Activated T-cell treated with anti-CD3 and anti-CD28 coated beads, Interleukin-2, amount 50 U/mL, for 48 hours (primary cell): Measurements from ENCODE around the gene HOXA10.

Experiments used
- DNase-seq, 2 experiments: peaks; one replicate each; pipeline ENCODE4 v3.0.0-alpha.2; 2020

Gene HOXA10

DNA sequence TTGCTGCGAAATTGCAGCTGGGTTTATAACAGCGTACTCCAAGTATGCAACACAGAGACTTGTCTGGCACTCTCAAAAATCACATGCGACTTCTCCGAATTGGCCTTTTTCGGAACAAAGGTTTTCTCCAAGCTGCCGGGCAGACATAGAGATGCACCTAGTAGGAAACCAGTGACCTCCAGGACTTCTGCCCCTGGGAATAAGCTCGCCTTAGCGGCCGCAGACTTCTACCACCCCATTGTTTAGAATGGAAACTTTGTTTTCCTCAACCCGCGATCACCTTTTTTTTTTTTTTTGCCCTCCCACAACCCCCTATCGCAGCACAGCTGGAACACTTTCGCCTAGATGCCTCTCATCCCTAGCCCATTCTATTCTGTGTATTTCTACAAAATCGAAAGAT is 4.9 kb upstream of the HOXA10 start:
- DNase-seq, result no peak

DNA sequence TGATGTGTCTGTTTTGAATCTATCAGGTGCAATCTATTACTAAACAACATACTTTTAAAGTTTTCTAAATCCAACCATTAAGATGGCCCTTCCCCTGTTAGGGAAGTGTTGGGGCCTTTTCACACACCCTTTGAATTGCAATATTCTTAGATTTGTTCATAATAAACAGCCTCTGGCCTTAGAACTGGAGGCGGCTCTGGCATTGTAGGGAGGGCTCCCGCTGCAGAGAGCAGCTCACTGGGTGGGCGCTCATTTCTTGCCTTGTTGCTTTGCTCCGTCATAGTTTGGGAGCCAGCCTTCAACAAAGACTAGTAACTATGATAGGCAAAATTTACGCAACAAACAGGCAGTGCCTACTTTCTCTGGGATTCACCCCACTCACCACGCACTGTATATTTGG is 4.2 kb upstream of the HOXA10 start:
- no peak for DNase-seq

DNA sequence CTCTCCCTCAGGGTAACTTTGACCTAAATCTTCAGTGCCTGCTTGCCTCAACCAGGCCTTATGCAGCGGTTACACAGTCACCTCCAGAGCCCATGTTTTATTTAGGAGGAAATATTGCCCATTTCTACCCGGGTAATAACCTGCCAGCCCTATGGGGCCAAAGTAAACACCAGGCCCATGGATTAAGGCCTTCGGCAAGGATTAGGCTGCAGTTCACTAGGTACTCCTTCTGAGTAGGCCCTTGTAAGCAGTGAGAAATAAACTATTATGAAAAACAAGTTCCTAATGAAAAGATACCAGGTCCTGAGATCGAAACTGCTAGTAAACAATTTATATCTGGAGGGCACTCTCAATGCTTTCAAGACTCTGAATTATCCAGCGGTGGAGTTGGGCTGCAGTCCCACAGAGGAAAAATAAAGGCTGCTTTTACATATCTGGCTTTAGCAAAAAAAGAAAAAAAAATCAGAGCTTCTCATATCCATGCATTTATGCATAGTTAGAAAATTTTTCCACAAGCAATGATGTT is 3.7 kb upstream of the HOXA10 start:
- DNase-seq, result no peak

DNA sequence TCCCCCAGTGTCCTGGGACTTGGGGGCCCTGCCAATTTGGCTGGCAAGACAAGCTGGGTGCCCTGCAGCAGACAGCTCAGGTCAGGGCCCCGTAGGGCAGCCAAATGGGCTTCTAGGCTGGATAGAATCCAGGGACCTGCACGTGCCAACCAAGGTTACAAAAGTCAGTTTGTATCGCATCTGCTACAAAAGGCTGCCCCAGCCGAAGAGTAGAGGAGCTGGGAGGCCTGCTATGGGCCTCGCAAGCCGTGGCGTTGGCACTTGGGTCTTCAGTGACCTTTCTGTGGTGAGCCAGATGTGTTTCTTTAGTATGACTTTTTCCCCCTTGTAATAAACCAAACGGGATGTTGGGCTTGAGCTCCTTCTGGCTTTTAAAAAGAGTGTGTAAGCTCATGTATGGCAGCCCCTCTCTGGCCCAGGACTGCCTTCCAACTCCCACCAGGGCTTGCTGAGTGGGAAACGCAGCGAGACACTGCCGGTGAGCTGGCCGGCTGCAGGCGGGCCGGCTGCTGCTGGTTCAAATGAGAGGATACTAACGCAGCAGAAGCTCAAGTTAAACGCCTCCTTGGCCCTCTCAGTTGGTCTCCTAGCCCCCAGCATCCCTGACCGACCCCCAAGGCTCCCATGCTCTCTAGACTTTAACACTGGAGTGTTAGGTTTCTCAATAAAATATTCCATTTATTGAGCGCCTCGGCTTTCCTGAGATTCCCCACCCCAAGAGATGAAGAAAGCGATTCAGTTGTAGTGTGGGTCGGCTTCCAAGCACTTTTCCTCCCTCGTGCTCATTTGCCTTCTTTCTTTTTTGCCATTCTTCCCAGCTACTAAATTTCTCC is 3.1 kb upstream of the HOXA10 start:
- peak; percentile 11 to 13 for DNase-seq

DNA sequence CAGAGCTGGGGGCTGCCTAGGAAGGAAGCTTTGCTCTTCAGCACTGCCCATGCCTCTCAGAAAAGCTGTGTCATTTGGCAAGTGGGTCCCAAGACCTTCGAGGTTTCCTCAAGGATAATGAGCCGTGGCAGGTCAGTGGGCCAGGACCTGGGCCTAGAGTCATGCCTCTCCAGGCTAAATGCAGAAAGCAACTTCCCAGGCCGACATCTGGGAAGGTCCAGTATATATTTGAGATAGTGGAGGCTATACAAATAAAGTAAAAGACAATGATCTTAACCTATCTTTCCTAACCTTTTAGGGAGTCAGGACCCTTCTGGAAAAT is 2.4 kb upstream of the HOXA10 start:
- peak in 1 of 2 experiments; percentile 13 for DNase-seq

DNA sequence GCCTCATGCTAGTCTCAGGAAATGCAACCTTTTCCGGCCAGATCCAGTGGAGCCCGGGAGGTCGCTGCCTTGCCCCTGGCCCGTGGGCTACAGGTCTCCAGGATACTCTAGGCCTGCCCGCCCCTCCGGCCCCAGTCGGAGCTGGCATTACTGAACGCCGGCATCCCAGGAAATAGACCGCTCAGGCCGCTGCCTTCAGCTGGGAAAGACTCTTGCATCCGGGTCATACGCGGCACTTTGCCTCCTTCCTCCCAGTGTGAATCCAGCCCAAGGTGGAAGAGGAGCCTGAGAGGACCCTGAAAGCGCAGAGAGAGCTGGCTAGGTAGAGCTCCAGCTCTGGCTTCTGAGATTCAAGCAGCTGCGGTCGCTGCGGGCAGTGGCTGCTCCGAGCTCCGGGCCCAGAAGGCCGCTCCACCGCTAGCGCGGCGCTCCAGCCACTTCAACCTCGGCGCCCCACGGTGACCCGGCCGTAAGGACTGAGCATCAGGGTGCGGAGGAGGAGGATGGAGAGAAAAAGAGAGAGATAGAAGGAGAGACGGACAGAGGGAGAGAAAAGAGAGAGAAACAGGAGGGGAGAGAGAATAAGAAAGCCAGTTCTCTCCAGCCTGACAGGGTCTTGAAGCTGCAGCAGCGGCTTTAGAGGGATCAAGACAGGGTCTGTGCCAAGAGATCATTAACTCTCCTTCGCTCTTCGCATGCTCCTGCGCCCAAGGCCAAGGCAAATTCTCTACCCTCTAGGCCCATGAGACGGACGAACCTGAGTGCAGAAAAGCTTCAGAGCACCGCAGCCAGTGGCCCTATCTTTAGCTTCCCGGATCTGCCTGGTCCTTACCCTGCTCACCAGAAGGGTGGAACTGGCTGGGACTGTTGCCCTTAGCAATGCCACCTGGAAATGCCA is 1.8 kb upstream of the HOXA10 start:
- DNase-seq, result peak in 1 of 2 experiments; percentile 14

DNA sequence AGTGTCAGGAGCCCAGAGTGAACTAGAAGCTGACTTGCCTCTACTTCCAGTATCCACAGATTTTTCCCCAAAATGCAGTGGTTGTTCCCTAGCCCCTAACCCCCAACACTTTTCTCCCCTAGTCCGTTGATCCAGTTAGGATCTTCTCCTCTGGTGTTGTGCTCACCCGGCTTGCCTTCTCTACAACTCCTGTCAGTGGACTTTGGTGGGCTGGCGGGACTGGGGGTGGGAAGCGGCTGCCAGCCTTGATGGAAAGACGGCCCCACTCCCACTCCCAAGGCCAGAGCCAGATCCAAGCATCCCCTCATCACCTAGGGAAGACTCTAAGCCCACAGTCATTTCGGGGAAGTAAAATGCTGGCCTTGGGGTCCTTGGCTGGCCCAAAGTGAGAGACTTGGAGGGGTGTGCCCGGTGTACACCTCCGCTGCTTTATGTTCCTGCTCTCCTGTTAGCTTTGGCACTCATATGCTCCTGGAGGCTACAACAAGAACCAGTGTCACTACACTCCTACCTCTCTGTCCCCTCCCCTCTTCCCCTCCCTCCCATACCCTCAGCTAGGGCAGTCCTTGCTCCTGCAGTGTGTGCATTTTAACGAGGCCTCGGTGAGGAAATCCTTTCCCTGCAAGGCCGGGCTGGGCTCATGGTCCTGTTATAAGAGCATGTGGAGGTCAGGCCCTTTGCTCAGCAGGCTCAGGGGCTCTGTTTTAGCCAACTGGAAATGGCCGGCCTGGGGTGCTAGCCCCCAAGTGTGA is 930 bp upstream of the HOXA10 start:
- peak in 1 of 2 experiments; percentile 17 for DNase-seq

DNA sequence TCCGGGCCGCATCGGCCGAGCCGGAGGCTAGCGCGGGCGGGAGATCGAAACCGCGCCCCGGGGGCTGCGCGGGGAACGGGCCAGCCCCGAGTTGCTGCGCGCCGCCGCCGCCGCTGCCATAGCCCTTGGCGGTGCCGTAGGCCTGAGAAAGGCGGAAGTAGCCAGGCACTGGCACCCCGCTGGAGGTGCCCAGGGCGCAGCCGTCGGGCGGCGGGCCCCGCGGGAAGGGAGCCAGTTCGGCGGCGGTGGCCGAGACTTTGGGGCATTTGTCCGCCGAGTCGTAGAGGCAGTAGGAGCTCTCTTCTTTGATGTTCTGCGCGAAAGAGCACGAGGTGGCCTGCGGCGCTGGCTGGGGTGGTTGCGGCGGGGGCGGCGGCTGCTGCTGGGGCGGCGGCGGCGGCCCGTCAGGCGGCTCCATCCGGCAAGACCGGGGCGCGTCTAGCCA is 587 bp downstream of the HOXA10 start:
- peak; percentile 45 to 55 for DNase-seq

DNA sequence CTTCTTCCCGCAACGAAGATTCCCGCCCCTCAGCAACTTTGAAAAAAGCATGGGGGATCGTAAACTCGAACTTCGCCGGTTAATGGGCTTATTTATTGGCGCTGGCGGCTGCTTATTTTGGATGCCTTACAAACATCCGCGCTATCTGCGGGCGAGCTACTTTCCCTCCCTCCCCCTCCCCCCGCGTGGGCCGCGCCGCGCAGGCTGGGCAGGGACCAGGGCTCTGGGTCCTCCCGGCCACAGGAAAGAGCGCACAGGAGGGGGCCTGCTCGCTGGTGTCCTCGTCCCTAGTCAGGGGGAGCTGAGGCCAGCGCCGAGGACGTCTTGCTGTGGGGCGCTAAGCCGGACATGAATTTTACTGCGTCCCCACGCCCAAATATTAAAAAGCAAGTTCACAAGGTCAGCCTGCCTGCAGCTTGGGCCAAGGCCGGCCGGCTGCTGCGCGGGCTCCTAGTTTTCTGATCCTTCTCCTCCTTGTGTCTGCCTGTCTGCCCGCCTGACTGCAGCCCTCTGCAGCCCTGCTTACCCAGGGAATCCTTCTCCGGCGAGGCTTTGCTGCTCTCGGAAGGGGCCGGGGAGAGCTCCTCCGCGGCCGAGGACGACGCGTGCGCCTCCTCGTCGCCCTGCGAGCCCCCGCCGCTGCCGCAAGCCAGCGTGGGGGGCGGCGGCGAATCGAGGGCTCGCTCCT is 1.2 kb downstream of the HOXA10 start:
- peak; percentile 37 to 49 for DNase-seq

DNA sequence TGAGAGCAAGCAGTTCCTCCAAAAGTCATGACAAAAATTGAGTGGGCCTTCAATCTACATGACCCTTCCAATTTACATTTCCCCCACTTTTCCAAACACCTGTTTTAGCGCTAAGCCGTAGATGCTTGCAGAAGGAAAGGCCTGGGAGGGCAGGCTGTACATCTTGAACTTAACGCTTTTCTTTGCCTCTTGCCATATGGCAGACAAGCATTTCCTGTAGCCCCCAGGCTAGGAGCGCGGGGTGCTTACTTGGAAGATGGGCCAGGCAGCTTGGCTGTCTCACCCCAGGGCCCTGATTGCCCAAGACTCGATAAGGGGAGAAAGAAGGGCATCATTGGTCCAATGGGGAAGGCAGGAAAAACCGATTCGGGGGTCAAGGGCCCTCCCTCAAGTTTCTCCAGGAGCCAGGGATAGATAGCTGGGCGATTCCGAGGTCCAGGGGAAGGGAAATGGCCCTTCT is 1.8 kb downstream of the HOXA10 start:
- peak; percentile 30 to 33 for DNase-seq

DNA sequence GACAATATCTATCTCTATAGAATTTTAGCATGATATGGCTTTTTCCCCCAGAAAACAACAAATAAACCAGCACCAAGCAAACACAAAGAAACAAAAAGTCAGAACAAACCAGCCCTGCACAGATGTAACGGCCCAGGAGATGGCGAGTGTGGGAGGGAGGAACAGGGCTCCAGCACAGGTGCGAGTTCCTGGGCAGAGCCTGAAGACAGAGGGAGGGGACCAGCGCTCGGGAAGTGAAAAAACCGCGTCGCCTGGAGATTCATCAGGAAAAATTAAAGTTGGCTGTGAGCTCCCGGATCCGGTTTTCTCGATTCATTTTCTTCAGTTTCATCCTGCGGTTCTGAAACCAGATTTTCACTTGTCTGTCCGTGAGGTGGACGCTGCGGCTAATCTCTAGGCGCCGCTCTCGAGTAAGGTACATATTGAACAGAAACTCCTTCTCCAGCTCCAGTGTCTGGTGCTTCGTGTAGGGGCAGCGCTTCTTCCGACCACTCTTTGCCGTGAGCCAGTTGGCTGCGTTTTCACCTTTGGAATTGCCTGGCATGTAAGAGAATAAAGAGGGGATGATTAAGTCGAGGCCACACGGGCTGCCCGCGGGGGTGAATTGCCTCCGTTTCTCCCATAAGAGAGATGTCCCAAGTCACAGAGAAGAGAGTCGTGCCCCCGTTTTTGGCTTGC is 2.3 kb downstream of the HOXA10 start:
- peak; percentile 26 to 36 for DNase-seq

DNA sequence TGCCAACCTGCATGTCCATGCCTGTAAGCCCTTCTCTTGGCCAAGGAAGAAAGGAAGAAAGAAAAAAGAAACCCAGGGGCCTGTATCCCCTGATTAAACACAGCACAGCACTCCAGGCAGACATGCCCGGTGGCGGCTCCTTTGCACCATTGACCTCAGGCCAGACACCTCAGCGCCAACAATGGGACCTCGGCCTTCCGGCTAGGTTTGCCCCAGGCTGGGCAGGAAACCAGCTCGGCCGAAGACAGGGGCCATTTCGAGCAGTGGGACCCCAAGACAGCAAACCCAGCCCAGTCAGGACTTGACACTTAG is 2.8 kb downstream of the HOXA10 start:
- peak; percentile 21 to 27 for DNase-seq

DNA sequence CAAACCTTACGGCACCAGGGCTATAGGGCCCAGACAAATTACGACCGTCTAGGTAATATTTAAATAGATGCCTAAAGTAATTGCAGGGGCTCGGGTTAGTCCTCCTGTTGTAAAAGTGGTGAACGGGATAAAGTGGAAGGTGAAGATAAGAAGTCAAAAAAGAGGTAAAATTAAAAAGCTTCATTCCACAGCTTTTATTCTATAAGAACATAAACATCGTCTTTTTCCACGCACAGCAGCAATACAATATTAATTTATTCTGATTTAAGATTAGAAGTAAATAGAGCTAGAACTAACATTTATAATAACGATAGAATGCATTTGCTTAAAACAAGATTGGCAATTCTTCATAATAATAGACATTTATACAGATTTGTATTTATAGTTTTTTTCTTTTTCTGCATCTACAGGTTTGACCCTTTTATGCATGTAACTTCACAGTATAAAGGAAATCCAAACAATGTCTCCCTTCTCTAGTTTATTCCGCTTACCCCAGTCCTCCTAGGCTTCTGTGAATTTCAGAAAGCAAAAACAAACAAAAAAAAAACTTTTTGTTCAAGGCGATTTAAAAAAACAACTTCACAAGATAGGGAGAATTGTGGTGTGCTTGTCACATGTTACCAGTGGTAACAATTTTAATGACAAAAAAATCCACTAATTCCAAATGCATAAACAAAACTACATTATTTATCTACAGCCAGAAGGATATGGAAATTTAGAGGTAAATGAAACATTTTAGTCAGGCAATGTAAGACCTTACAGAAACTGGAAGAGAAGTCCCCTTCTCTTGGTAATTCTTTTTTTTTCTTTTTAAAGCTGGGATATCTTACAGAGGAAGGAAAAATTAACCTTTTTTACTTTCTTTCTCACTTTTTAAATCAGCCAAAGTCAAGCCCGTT is 3.4 kb downstream of the HOXA10 start:
- DNase-seq, result peak in 1 of 2 experiments; percentile 20

DNA sequence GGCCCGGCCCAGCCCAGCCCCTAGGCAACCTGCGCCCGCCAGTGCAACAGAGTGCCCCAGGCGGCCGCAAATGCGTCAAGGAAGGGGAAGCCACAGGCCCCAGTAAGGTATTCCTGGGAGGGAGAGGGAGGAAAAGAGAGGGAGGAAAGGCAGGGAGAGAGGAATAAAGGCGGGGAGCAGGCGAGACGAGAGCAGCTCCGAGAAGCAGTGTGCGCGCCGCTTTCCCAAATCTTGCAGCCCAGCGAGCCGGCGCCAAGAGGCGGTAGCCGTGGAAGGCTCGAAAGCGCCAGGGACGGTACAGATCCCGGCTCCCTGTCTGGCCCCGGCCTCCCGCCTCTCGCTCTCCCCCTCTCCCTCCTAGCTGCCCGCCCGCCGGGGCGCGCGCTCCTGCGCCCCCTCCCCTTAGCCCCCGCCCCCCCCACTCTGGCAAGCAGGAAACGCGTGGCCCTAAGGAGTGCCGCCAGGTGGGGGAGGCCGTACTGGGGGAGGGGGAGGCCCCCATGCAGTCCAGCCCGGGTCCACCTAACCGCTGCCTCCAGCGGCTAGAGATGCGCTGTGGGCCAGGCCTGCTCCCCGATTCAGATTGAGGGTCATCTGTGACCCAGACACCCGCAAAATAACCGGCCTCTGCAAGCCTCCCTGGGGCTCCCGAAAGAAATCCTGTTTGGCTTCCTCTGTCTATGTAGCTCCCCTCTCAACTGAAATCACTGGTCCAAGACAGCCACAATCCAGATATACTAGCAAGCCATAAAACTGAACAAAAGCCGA is 4.3 kb downstream of the HOXA10 start:
- peak in 1 of 2 experiments; percentile 52 for DNase-seq

DNA sequence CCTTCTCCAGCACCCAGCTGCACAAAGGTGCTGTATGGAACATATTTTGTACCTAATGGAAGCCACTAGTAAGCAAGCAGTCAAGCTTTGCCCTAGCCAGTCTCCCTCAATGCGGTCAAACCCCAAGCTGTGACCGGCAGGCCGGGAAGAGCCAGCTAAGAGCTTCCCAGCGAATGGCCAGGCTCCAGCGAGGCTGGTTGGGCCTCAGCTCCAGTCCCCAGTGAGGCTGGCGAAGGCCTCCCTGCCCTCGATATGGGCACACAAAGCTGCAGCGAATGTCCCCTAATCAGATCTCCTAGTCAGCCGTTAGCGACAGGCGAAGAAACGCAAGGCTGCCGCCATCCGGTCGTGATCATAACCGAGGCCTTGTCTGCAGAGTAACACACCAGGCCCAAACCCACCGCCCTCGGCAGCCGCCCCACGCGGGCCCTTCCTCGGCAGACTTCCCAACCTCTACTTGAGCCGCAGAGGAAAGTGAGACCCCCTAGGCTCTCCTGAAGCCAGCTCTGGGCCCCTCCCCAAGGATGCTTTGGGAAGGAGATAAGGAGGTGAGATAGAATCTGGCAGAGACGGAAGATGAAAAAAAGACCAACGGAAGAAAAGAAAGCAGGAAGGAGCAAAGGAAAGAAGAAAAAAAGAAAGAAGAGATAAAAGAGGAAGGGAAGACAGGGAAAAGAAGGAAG is 5.7 kb downstream of the HOXA10 start:
- peak; percentile 60 to 67 for DNase-seq

DNA sequence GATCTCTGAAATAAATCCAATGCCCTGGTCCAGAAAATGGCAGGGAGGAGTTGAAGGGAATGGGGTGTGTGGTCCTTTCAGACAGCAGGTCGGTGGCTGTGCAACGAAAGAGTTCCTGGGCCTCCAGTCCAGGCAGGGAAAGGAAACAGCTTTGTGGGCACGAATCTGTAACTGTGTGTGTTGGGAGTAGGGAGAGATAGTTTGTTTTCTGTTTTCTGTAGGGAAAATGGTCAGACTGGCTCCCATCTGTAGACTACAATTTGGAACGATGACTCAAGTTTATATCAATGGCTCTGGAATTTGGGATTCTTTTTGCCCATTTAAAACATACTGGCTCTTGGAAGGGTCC is 6.2 kb downstream of the HOXA10 start:
- no peak for DNase-seq

DNA sequence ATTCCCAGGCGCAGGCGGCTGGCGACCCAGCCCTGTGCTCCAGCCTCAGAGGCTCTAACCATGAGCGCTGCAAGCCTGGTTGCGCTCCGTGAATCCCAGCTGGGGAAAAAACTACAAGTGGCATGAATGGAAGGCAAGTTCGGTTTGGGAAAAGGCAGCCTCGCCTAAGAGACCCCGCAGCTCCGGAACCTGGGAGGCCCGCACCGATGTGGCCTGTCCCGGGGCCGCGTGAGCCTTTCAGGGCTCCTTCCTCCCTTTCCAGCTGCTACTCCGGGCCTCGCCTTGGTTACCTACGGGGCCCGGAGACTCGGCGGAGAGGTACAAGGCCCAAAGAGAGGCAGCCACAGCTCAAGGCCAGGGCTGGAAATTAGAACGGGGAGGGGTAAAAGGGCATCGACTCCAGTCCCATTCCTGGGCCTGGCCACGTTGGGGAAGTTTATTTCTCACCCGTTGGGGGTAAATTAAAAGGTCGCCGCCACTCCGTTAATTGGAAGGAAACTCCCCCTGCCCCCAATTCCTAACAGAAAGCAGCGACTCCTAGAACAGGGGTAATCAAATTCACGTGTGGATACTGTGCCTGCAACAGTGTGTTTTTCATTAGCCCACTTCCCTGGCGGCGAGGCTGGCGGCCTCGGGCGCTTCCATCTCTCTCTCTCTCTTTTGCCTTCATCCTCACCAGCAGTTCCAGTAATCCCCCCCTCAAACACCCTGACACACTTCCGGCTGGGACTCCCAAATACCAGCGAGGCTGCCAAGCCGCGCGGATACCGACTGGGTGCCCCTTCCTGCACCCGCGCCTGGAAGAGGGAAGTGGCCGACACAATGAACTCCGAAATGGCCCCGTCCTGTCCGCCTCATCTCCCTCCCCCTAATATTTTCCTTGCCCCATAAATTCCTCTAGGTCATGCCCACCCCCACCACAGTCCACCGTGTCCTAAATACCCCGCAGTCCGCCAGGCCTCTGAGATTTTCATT is 7.3 kb downstream of the HOXA10 start:
- DNase-seq, result peak in 1 of 2 experiments; percentile 29

DNA sequence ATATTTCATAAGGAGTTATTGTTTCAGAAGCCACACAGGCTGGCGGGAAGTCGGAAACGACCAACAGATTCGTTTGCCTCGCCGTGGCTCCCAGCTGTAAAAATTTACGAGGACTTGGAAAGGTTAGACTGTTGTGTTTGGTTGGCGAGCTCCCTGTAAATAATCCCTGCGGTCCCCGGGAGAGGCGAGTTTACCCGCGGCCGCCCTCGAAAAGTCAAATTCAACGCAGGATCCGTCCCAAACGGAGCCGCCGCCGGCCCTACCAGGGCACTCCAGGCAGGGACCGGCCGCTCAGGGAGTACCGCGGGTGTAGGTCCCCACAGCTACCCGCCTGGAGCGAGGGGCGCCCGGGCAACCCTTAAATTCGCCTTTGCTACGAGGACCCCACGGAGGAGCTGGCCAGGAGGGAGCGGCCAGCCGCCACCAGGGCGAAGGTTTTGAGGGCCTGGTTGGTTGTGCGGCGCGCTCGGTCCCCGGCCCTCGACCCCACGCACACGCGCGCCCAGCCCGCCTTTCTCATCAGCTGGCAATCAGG is 8.1 kb downstream of the HOXA10 start:
- DNase-seq, result peak in 1 of 2 experiments; percentile 40
